HepG2 (cell line): ENCODE data around the gene FMNL1.

Experiments
- NONO ChIP-seq, 2 experiments: fragments of 450-650 bp in 1 of 2; sonication (generic) in 1 of 2; formaldehyde crosslinking in 1 of 2; IDR thresholded peaks in 1 of 2; conservative IDR thresholded peaks in 1 of 2; 2 replicates each; pipeline versions ENCODE4 v1.6.1 to v1.8.0; 2017 to 2022; ENCODE audit warnings: mild to moderate bottlenecking in 1 of 2, missing genetic modification reagents in 1 of 2, moderate library complexity in 1 of 2
- POLR2AphosphoS5 ChIP-seq: IDR thresholded peaks from 2 replicates; pipeline ENCODE4 v1.6.1; 2012; ENCODE audit warnings: low read depth, low read length
- SNRNP70 ChIP-seq: fragments of 200-400 bp; formaldehyde crosslinking; IDR thresholded peaks from 2 replicates; pipeline ENCODE4 v1.6.1; 2017; ENCODE audit warnings: mild to moderate bottlenecking, low read depth, low read length, moderate library complexity
- ZBTB42 ChIP-seq: sonication (generic); formaldehyde crosslinking; IDR thresholded peaks from 2 replicates; pipeline ENCODE4 v1.5.0; 2020; ENCODE audit warnings: mild to moderate bottlenecking, missing genetic modification reagents
- ZNF253 ChIP-seq: sonication (generic); formaldehyde crosslinking; IDR thresholded peaks from 2 replicates; pipeline ENCODE4 v1.8.0; 2022; ENCODE audit warnings: mild to moderate bottlenecking, missing genetic modification reagents, borderline replicate concordance
- ZNF557 ChIP-seq: sonication (generic); formaldehyde crosslinking; IDR thresholded peaks from 2 replicates; pipeline ENCODE4 v1.4.0; 2020; ENCODE audit warnings: missing genetic modification reagents
- TF ChIP-seq, protein P1 (sequence below): sonication (generic); formaldehyde crosslinking; IDR thresholded peaks from 2 replicates; pipeline ENCODE4 v1.8.1; 2023; ENCODE audit warnings: mild to moderate bottlenecking, missing genetic modification reagents
- TF ChIP-seq, protein P2 (sequence below): sonication (generic); formaldehyde crosslinking; IDR thresholded peaks from 2 replicates; pipeline ENCODE4 v1.8.1; 2023; ENCODE audit warnings: mild to moderate bottlenecking, missing genetic modification reagents, borderline replicate concordance

DNA sequence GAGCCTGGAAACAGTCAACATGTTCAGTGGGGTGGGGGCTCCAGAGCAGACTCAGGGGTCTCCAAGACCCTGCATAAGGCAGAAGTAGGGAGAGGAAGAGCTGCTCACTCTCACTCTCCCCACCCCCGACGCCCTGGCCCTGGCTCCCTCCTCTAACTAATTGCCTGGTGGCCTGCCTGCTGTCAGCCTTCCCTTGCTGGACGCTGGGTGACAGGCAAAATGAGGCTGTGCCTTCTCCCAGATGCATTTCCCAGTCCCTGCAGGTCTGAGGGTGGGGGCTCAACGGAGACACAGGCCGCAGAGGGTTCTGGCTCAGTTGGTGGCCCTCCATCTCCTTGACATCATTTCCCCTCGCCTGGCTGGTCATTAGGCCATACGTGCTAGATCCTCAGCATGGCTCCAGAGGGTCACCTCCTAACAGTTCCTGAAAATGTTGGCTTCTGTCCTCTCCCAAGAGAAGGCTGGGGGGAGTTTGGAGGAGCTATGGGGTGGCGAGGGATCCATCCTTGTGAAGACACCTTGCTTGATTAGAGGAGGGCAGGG, 1.4 kb downstream of the FMNL1 start:
- TF ChIP-seq NONO (IDR thresholded peaks at IDR 0.05) (no peak), NONO (CRISPR knock-in tag; conservative IDR thresholded peaks at IDR 0.05) (no peak), ZBTB42 (no peak), ZNF253 (CRISPR knock-in tag) (no peak), SNRNP70 (no peak), ZNF557 (CRISPR knock-in tag) (no peak), POLR2AphosphoS5 (no peak)
- TF ChIP-seq, protein P1, sequence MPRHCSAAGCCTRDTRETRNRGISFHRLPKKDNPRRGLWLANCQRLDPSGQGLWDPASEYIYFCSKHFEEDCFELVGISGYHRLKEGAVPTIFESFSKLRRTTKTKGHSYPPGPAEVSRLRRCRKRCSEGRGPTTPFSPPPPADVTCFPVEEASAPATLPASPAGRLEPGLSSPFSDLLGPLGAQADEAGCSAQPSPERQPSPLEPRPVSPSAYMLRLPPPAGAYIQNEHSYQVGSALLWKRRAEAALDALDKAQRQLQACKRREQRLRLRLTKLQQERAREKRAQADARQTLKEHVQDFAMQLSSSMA (CRISPR knock-in tag) = no peak
- TF ChIP-seq, protein P2, sequence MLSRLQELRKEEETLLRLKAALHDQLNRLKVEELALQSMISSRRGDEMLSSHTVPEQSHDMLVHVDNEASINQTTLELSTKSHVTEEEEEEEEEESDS (CRISPR knock-in tag) = no peak
